K562 (cell line): ENCODE data around the gene UBE2J2. TPM values are rescaled to one million over a fixed set of nuclear protein-coding genes. Genes with fewer than 3 reads are reported as not detected.
A peak's percentile ranks its signal among the peaks of the same experiment; 100 is the strongest.

Source experiments
- ATAC-seq: fragments of 200-7000 bp; cut with Tn5 transposase; 3 replicates; pipeline ENCODE4 v1.9.1; 2020; ENCODE audit warnings: moderate library complexity
- BruUV-seq: library from RNA; stranded (reverse); fragments of 400-500 nt; replicated peaks from 2 replicates; lab custom pipeline; 2021; lab: Mats Ljungman, UMichigan
- CTCF ChIA-PET: fragments of 300-600 bp; formaldehyde crosslinking; extraction: SDS; loops from one replicate; lab custom pipeline; 2021; ENCODE audit warnings: low intra/inter-chr PET ratio; lab: Yijun Ruan, JAX
- POLR2A ChIA-PET: fragments of 300-600, 350-650 bp; sonication (Branson Sonifier 250); formaldehyde crosslinking; extraction: SDS; loops from one replicate; lab custom pipeline; 2021; ENCODE audit warnings: antibody characterized with exemption, inconsistent platforms; lab: Yijun Ruan, JAX
- DNase-seq, 4 experiments: peaks; one replicate each; pipeline versions ENCODE4 v3.0.0 to v3.0.0-alpha.2; 2011 to 2018; ENCODE audit warnings: low spot score in 3 of 4, mixed read lengths in 3 of 4; ENCODE audit errors: extremely low read depth in 1 of 4
- FAIRE-seq: peaks from 2 replicates; lab custom pipeline; 2011; peaks lifted over from hg19 to GRCh38; lab: Jason Lieb, UNC
- H2AFZ ChIP-seq: 2 replicates; pipeline ENCODE4 v1.6.0; 2011; ENCODE audit warnings: low read depth, low read length, control low read depth, inconsistent platforms
- H3K27ac ChIP-seq: fragments of 200-600 bp; 3 replicates; pipeline ENCODE4 v1.8.0; 2011; ENCODE audit warnings: low read depth, mild to moderate bottlenecking, control low read depth, inconsistent platforms, low read length, moderate library complexity, mixed read lengths; ENCODE audit errors: extremely low read depth
- H3K27me3 ChIP-seq, 2 experiments: fragments of 300-600 bp in 1 of 2; 2 replicates in 1 of 2; 3 replicates in 1 of 2; pipeline versions ENCODE4 v1.6.0 to v1.8.0; 2011; ENCODE audit warnings: inconsistent platforms in 2 of 2, low read length in 2 of 2, mild to moderate bottlenecking in 1 of 2, mixed read lengths in 1 of 2, moderate library complexity in 1 of 2; ENCODE audit not compliant: control insufficient read depth in 2 of 2, insufficient read depth in 2 of 2
- H3K36me3 ChIP-seq: fragments of 300-600 bp; 3 replicates; pipeline ENCODE4 v1.8.0; 2011; ENCODE audit warnings: mild to moderate bottlenecking, low read length, inconsistent platforms; ENCODE audit not compliant: control insufficient read depth, insufficient read depth
- H3K4me1 ChIP-seq, 2 experiments: fragments of 200-600 bp in 1 of 2; replicated peaks in 1 of 2; 2 replicates in 1 of 2; 3 replicates in 1 of 2; pipeline versions ENCODE4 v1.5.1 to v1.8.0; 2011; ENCODE audit warnings: inconsistent platforms in 2 of 2, low read length in 2 of 2, mild to moderate bottlenecking in 1 of 2, mixed read lengths in 1 of 2, moderate library complexity in 1 of 2; ENCODE audit not compliant: control insufficient read depth in 2 of 2, insufficient read depth in 2 of 2
- H3K4me2 ChIP-seq: 2 replicates; pipeline ENCODE4 v1.6.1; 2011; ENCODE audit warnings: low read length, control low read depth, inconsistent platforms, mixed read lengths; ENCODE audit not compliant: insufficient read depth
- H3K4me3 ChIP-seq: fragments of 200-600 bp; sonication (generic), shearing (Covaris generic); 2 replicates; pipeline ENCODE4 v1.5.1; 2016; ENCODE audit warnings: control low read depth, inconsistent platforms
- H3K79me2 ChIP-seq: fragments of 200-600 bp; 3 replicates; pipeline ENCODE4 v1.8.0; 2011; ENCODE audit warnings: low read length, inconsistent platforms; ENCODE audit not compliant: control insufficient read depth, insufficient read depth
- H3K9ac ChIP-seq, 2 experiments: 2 replicates each; pipeline versions ENCODE4 v1.6.0 to v1.6.1; 2011; ENCODE audit warnings: low read depth in 2 of 2, low read length in 2 of 2, control low read depth in 1 of 2, inconsistent platforms in 1 of 2, mild to moderate bottlenecking in 1 of 2, mixed read lengths in 1 of 2; ENCODE audit not compliant: insufficient read depth in 1 of 2
- H3K9me1 ChIP-seq: one replicate; pipeline ENCODE4 v1.6.0; 2011; ENCODE audit warnings: inconsistent platforms, mild to moderate bottlenecking, low read length, moderate library complexity; ENCODE audit not compliant: control insufficient read depth, insufficient read depth
- H3K9me3 ChIP-seq: replicated peaks from 2 replicates; pipeline ENCODE4 v1.5.1; 2011; ENCODE audit warnings: low read depth, low read length, inconsistent platforms; ENCODE audit not compliant: control insufficient read depth, insufficient read depth
- H4K20me1 ChIP-seq: replicated peaks from 2 replicates; pipeline ENCODE4 v1.6.1; 2011; ENCODE audit warnings: low read length, inconsistent platforms, mixed read lengths; ENCODE audit not compliant: control insufficient read depth, insufficient read depth
- ARID4B ChIP-seq: sonication (generic); formaldehyde crosslinking; IDR thresholded peaks from 2 replicates; pipeline ENCODE4 v1.8.0; 2022; ENCODE audit warnings: mild to moderate bottlenecking, missing genetic modification reagents
- BCLAF1 ChIP-seq, 2 experiments: fragments of 450-650 bp in 1 of 2; IDR thresholded peaks; 2 replicates each; pipeline ENCODE4 v1.6.1; 2011 to 2017; ENCODE audit warnings: low read depth in 2 of 2, antibody characterized with exemption in 1 of 2, borderline replicate concordance in 1 of 2, low read length in 1 of 2, mild to moderate bottlenecking in 1 of 2, mixed read lengths in 1 of 2; ENCODE audit not compliant: control insufficient read depth in 1 of 2
- POLR2G ChIP-seq: fragments of 200-400 bp; formaldehyde crosslinking; IDR thresholded peaks from 2 replicates; pipeline ENCODE4 v1.6.1; 2017; ENCODE audit warnings: low read depth, mild to moderate bottlenecking, antibody characterized with exemption, low read length, moderate library complexity
- RBFOX2 ChIP-seq: fragments of 200-400 bp; formaldehyde crosslinking; IDR thresholded peaks from 2 replicates; pipeline ENCODE4 v1.6.1; 2017; ENCODE audit warnings: low read depth, mild to moderate bottlenecking, low read length, moderate library complexity
- YY1 ChIP-seq, 3 experiments: IDR thresholded peaks; 2 replicates each; pipeline ENCODE4 v1.6.1; 2011; ENCODE audit warnings: low read length in 2 of 3, mild to moderate bottlenecking in 2 of 3, moderate library complexity in 2 of 3, borderline replicate concordance in 1 of 3, control low read depth in 1 of 3, low read depth in 1 of 3; ENCODE audit not compliant: insufficient read depth in 3 of 3, insufficient replicate concordance in 2 of 3, control insufficient read depth in 1 of 3, insufficient read length in 1 of 3; ENCODE audit errors: extremely low read depth in 1 of 3
- ZBTB1 ChIP-seq: sonication (generic); formaldehyde crosslinking; IDR thresholded peaks from 2 replicates; pipeline ENCODE4 v1.8.1; 2023; ENCODE audit warnings: missing genetic modification reagents, low read depth, mild to moderate bottlenecking, borderline replicate concordance
- WGBS: fragments of 100-300 bp; shearing (Covaris generic); methylation state at CpG from one replicate; pipeline ENCODE4 v1.1.6; 2016; ENCODE audit warnings: low coverage, mixed read lengths; ENCODE audit not compliant: insufficient coverage; ENCODE audit errors: missing lambda C conversion rate; 5-methylcytosine and 5-hydroxymethylcytosine counted together
- in situ Hi-C: fragments of 300-500 bp; cut with MboI; formaldehyde crosslinking; loops from 4 replicates; pipeline ENCODE4 v1.15.0; 2018; ENCODE audit warnings: inconsistent platforms, mixed read lengths
- intact Hi-C: fragments of 100-400 bp; cut with micrococcal nuclease; formaldehyde crosslinking; loops from 2 replicates; pipeline ENCODE4 v1.14.2; 2022
- polyA plus RNA-seq, 8 experiments: library from polyadenylated mRNA; depleted of rRNA in 4 of 8; stranded (reverse) in 5 of 8; unstranded in 3 of 8; fragments of >200 nt; fragmentation: Nextera tagmentation in 2 of 8; fragmentation: Illumina TruSeq in 1 of 8; extraction: Ambion mirVana in 2 of 8; extraction: Trizol in 1 of 8; gene quantifications; 2 replicates each; pipeline versions ENCODE4 v1.2.1 to v1.2.3, GENCODE V29; 2011 to 2014; ENCODE audit warnings: inconsistent platforms in 1 of 8, missing spikeins in 1 of 8
- total RNA-seq, 7 experiments: library from RNA; depleted of rRNA in 6 of 7; stranded (reverse); fragments of >200 nt in 6 of 7; fragmentation: Illumina TruSeq in 2 of 7; extraction: Trizol in 2 of 7; gene quantifications; 2 replicates each; pipeline versions ENCODE4 v1.2.1 to v1.2.3, GENCODE V29; 2011 to 2021; ENCODE audit warnings: low replicate concordance in 1 of 7

Gene UBE2J2
- total and polyA plus RNA-seq, 9 of the 15 experiments (the other 6 are each of a cell fraction or from before 2014, with no cell fraction given): 0.93 to 112 (median 75.5) TPM

DNA sequence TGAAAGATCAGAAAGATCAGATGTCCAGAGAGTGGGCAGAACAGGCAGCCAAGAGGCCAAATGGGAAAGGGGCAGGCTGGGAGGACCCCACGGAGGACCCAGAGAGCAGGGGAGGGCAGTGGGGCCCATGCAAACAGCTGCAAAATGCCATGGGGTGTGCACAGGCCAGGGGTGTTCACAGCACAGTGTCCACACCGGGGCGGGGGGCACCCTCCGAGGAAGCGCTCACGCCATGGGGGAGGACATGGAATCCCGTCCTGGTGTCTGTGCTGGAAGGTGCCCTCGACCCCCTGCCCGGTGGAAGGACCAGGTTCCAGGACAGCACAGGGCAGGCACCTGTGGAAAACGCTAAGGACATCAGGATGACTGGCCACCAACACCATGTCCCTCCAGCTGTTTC, 49.3 kb upstream of the UBE2J2 start:
- no peak overlapping the region for H2AFZ ChIP-seq
- CTCF ChIA-PET: no interaction called here

More for the DNA sequence above, 49.3 kb upstream of the UBE2J2 start:
- 83% methylated on average over 10 of the region's 10 CpGs for WGBS
- DNase-seq (no peak), FAIRE-seq (no peak), ATAC-seq (no peak)
- Histone ChIP-seq H3K9me1 (peaks cover 13% of the 10 kb centered on the region), H3K4me3 (peak overlapping the region; percentile 17; the same call in 1 of the 2 replicates), H3K4me1 (peaks cover 34 to 88% of the 10 kb centered on the region in 2 experiments), H3K9ac (peak overlapping the region; percentile 8 to 88; a peak in 3 of 4 replicates), H3K36me3 (peaks cover 60% of the 10 kb centered on the region), H3K27ac (no peak overlapping the region), H3K27me3 (no peaks in the 10 kb centered on the region), H3K4me2 (peak overlapping the region; percentile 65; the same call in 1 of the 2 replicates), H4K20me1 (peaks cover 28% of the 10 kb centered on the region; the same call in 1 of the 2 replicates), H3K79me2 (peaks cover 71% of the 10 kb centered on the region), H3K9me3 (no peaks in the 10 kb centered on the region)
- TF ChIP-seq RBFOX2 (peak; percentile 56; the same call in 1 of the 2 replicates), ARID4B (0 out of 2 replicates have a peak, but pooled peaks have one; percentile 8), BCLAF1 (IDR thresholded peaks at IDR 0.05; ENCODE audit: borderline replicate concordance in 1 of 2, control insufficient read depth in 1 of 2, low read depth in 2 of 2, low read length in 1 of 2) (no peak), YY1 (IDR thresholded peaks at IDR 0.05; ENCODE audit: borderline replicate concordance in 1 of 3, control insufficient read depth in 1 of 3, extremely low read depth in 1 of 3, insufficient read depth in 3 of 3, insufficient read length in 1 of 3, insufficient replicate concordance in 2 of 3, low read depth in 1 of 3, low read length in 2 of 3) (no peak), ZBTB1 (CRISPR knock-in tag) (0 out of 2 replicates have a peak, but pooled peaks have one; percentile 41), POLR2G (peak; percentile 62)
- POLR2A ChIA-PET: interaction anchor here (1.2 to 2.1 kb wide), 2 partner anchors 8 to 11 kb away, joined by 3 to 5 read pairs; no protein-coding TSS in a partner anchor
- no TSS peak for BruUV-seq
- in situ Hi-C loops: no loop called here
- intact Hi-C loops: loop anchor here (5.0 kb wide), 1 partner anchor 54 kb away; the partner anchor contains the start of gene AURKAIP1
